Fibroblast of gingiva (primary cell): Measurements from ENCODE around the gene CDK5.

Experiments used
- DNase-seq: peaks from one replicate; pipeline ENCODE4 v3.0.0-alpha.2; 2011; ENCODE audit warnings: low read depth

The CDK5 gene

DNA sequence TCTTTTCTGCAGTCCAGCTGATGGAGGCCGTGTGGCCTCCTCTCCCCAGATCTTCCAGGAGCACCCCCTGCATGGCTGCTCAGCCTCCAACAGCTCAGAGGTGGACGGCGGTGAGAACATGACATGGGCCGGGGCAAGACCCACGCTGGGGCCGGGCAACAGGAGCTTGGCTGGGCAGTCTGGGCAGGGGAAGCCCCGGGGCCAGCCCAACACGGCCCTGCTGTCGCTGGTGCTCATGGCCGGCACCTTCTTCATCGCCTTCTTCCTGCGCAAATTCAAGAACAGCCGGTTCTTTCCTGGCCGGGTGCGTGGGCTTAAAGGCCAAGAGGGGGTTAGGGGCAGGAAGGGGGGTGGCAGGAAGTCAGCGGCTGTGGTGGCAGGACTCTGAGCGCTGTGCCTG is 16.3 kb upstream of the CDK5 start:
- no peak for DNase-seq

- DNase-seq = no peak
Observed at GRCh38 chr7:151071032-151071866, 13.6 kb upstream of the CDK5 start.

- DNase-seq = no peak
Observed at GRCh38 chr7:151070574-151070960, 12.9 kb upstream of the CDK5 start.

GRCh38 chr7:151069841-151070573 is 12.3 kb upstream of the CDK5 start:
- DNase-seq = no peak

GRCh38 chr7:151068069-151068773 is 10.5 kb upstream of the CDK5 start:
- DNase-seq = no peak

- no peak for DNase-seq
Observed at GRCh38 chr7:151066273-151066974, 8.7 kb upstream of the CDK5 start.

DNA sequence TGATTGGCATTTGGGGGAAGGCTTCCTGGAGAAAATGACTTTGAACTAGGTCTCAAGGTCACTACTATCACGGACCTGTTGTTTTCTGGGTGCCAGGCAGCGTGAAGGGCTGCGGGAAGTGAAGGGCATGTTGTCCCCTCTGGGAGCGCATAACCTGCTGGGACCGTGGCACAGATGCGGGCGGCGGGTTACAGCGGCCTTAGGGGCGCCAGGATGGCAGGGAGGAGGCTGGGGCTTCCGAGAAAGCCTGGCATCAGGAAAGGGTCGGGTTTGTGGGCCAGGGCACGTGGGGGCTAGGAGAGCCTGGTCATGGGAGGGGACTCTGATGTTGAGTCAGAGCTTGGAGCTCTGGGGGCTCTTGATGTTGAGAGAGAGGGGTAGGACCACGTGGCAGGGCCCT is 7.8 kb upstream of the CDK5 start:
- no peak for DNase-seq

GRCh38 chr7:151064993-151065392 is 7.3 kb upstream of the CDK5 start:
- DNase-seq = no peak

DNA sequence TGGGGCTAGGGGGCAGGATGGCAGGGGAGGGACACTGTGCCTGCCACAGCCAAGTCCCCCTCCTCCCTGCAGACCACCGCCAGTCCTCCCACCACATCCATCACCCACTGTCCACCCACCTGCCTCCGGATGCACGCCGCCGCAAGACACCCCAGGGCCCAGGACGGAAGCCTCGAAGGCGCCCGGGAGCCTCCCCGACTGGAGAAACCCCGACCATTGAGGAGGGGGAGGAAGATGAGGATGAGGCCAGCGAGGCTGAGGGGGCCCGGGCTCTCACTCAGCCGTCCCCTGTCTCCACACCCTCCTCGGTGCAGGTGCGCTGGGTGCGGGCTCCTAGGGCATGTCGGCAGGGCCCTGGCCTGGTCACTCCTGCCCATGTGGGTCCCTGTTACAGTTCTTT is 6.8 kb upstream of the CDK5 start:
- no peak for DNase-seq

DNA sequence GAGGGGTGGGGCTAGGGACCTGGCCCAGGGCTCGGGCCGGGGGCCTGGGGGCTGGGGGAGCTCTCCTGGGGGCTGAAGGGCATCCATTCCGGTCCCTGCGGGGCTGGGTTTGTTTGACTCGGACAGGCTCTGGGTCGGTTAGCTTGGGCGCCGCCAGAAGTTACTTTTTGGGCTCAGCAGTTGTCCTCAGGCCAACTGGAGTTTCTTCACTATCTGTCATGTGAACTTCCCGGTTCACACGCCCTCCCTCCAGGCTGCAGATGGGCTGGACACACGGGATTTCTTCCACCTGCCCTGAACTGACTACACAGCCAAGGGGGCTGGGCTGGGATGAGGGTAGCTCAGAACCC is 5.5 kb upstream of the CDK5 start:
- peak; percentile 69 for DNase-seq

- peak; percentile 56 for DNase-seq
Observed at GRCh38 chr7:151062399-151063211, 4.9 kb upstream of the CDK5 start.

DNA sequence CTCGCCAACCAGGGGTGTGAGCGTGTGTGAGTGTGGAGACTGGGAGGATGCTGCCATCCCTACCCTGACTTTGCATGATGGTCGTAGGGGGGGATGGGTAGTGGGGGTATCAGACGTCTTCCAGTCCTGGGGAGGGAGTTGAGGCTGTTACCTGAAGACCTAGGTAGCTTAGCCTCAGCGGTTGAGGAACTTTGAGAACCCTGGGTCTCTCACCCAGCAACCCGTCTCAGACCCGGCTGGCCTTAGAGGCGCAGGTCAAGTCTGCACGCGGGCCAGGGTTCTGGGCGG is 4.4 kb upstream of the CDK5 start:
- no peak for DNase-seq

DNA sequence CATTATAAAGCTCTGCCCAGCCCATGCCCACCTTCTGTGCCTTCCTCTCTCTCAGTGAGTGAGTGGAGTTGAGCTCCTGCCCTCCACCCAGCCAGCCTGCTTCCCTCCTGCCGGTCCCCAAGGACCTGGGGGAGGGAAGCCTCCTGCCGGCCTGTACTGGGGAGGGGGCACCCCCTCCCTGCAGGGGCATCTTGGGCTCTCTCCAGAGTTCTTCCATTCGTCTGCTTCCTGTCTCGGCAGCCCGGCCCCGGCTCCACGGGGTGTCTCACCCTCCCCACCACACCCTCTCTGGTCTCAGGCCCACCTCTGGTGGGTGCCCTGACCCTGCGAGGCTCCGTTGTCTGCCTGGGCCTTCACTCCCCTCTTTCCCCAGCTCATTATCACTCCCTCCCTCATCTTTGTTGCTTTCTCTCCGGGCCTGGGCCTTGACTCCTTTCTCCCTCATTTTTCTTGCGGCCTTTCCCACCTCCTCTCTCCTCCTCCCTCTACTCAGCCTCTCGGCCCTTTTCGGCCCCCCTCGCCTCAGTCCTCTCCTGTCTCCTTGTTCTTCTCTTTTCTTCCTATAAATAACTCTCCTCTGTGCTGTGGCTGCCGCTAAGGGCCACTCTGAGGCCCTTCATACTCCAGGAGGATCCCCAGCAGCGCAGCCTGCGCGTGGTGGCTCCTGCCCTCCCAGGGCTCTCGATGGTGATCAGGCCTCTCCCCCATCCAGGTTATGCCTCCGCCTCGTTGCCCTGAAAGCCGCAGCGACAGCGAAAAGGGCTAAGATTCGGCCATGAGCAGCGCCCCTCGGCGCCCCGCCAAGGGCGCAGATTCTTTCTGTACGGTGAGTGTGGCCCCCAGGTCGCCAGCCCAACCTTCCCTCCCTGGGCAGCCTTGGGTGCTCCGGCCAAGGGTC is 3.8 kb upstream of the CDK5 start:
- DNase-seq = no peak

DNA sequence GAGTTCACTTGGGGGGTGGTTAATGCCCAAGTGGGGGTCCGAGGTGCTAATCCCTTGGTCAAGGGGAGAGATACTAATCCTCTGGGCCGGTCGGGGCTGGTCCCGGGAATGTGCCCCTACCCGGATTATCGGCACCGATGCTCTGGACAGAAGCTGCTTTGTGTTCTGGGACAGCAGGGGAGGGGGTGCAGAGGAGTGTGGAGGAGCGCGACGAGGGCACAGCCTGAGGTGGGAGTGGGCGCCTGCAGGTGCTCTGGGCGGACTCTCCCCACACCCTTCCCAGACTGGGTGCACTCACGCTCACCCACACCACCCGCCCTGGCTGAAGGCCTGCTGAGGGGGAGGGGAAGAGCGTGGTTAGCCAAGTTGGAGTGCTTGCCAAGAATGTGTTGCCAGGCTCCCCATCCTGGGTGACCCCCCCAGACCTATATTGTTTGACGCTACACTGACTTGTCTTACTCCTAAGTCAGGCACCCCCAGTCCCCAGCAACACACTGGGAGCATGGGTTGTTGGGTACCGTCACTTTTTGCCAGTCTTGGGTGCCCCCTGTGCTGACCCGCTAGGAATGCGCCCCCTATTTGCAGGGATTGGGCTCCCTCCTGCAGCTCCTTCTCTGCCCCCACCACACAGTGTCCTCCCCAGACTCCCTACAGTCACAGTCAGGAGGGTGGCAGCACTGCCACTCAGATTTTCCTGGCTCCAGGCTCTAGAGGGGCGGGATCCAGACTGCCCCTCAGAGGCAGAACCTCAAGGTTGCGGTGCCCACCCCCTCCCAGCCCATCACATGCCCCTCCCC is 2.9 kb upstream of the CDK5 start:
- DNase-seq = peak; percentile 51

- DNase-seq = no peak
Observed at GRCh38 chr7:151060113-151060415, 2.4 kb upstream of the CDK5 start.

- DNase-seq = peak; percentile 70
Observed at GRCh38 chr7:151059367-151060112, 1.8 kb upstream of the CDK5 start, which contains the start of gene SLC4A2. Gene SLC4A2, plus strand, starts transcription at chr7:151059589. Its CDS starts 2,399 bp downstream, at chr7:151061988.

DNA sequence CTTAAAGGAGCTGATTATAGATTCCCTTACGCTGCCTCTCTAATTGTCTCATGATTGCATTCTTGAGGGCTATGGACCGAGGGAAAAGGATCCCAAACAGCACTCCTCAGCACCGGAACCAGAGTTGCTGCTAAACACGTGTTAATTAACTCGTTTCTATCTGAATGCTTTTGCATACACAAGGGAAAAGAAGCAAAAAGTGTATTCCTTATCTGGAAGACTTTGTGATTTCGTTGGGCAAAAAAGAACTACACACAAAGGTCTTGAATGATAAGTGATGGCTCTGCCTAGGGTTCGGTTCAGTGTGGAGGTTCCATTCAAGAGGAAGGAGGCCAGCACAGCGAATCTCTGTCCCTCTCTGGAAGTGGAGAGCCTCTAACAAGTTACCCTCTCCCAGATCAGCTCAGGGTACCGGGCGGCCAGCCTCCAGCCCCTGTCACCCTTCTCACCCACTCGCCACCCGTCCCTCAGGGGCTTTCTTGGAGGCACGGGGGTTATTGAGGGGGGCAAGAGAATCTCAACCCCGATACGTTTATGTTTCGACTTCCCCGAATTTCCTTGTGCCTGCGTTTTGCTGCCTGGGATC is 1.2 kb upstream of the CDK5 start:
- DNase-seq = peak; percentile 21

DNA sequence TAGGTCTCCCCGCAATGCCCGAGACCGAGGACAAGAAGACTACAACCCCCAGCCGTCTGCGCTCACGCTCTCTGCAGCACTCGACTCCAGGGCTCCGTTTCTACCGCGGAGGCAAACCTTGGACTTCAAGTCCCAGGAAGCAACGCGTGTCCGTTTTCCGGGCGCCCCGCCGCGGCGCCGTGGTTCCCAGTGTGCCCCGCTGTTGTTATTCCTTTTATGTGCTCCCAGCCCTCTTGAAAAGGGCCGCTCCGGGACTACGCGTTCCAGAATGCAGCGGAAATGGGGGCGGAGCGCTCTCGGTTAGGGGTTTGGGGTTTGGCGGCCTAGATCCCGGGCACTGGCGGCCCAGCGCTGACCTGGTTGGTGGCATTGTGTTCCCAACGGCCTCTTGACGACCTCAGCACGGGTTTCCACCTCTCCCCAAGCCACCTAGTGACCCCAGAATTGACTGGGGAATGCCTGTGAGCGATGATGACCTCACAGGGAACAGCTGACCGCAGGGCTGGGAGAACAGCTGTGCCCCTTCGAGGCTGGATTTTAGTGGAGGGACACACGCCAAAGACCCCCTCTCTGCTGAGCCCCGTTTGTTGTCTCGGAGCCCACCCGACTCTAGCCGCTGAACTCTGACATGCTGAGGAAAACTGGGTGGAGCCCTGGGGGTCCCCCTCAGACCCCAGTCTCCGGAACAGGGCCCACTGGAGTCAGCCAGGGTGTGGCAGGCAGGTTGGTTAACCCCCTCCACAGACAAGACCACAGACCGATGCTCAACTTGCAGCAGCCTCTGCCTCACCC is 488 bp upstream of the CDK5 start:
- peak; percentile 100 for DNase-seq
